Measurements from ENCODE around the gene PHRF1.

PHRF1 gene

GRCh38 chr11:534396-535209 is 41.7 kb upstream of the PHRF1 start:
- peak overlapping the region; percentile 80 for H3K4me3 ChIP-seq (replicated peaks in 1 of 2; ENCODE audit: low read depth in 2 of 2, low read length in 2 of 2)
- DNase-seq (ENCODE audit: low read depth in 2 of 2), result peak; percentile 20 to 32
- no peak for TF ChIP-seq CTCF (IDR thresholded peaks at IDR 0.05; ENCODE audit: low read depth, low read length)

GRCh38 chr11:535210-535518 is 41.1 kb upstream of the PHRF1 start:
- H3K4me3 ChIP-seq (replicated peaks in 1 of 2; ENCODE audit: low read depth in 2 of 2, low read length in 2 of 2), result peak overlapping the region; percentile 80
- DNase-seq (ENCODE audit: low read depth in 2 of 2), result no peak
- TF ChIP-seq CTCF (IDR thresholded peaks at IDR 0.05; ENCODE audit: low read depth, low read length), result no peak

DNA sequence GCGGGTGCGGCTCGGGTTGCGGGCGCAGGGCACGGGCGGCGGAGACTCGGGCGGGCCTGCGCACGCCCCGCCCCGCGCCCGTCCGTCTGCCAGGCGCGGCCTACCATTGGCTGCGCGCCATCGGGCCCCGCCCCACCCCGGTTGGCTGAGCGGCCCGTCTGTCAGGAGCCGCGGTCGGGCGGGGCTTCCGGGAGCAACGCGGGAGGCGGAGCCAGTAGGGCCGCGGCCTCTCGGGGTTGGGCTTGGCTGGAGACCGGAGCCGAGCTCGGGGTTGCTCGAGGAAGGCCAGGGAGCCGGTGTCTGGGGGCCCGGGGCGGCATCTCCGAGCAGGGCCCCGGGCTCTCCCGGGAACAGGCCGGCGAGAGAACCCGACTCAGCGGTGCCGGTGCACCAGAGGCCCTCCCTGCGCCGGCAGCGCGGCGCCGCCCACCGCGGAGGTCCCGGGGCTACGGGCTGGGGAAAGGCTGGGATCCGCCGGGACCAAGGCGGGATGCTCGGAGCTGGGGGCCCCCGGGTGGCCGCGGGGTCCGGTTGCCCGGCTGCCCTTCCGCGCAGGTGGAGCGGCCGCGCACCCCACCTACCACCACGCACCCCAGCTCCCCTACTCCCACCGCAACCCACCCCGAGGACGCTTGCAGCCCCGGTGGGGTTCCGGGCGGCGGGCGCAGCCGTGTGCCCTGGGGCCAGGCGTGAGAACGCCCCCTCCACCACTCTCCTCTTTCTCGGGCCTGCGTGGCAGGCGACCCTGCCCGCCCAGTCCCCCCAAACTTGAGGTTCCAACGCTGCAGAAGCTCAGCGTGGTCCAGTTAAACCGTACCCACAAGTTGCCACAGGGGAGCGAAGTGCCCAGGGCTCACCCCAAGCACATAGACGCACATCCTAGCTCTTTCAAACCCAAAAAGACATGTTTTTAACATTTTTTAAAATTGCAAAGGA is 40.5 kb upstream of the PHRF1 start, which contains the start of gene HRAS:
Gene HRAS, minus strand, starts transcription at position 58 of the 936 bp plus-strand sequence.
- DNase-seq (ENCODE audit: low read depth in 2 of 2), result peak; percentile 94 to 97
- TF ChIP-seq CTCF (IDR thresholded peaks at IDR 0.05; ENCODE audit: low read depth, low read length), result no peak
- peak within 1 kb of the TSS; percentile 80 for H3K4me3 ChIP-seq (replicated peaks in 1 of 2; ENCODE audit: low read depth in 2 of 2, low read length in 2 of 2)

GRCh38 chr11:536841-537621 is 39.2 kb upstream of the PHRF1 start, which contains the start of gene LRRC56:
Gene LRRC56 (plus strand): TSS chr11:537527. CDS start chr11:540685, 3,158 bp downstream.
- DNase-seq (ENCODE audit: low read depth in 2 of 2), result peak; percentile 76 to 86
- peak within 1 kb of the TSS; percentile 18 to 34 for H3K4me3 ChIP-seq (replicated peaks in 1 of 2; ENCODE audit: low read depth in 2 of 2, low read length in 2 of 2)
- no peak for TF ChIP-seq CTCF (IDR thresholded peaks at IDR 0.05; ENCODE audit: low read depth, low read length)

GRCh38 chr11:537622-538430 is 38.4 kb upstream of the PHRF1 start:
- no peak for TF ChIP-seq CTCF (IDR thresholded peaks at IDR 0.05; ENCODE audit: low read depth, low read length)
- no peak for DNase-seq (ENCODE audit: low read depth in 2 of 2)
- H3K4me3 ChIP-seq (replicated peaks in 1 of 2; ENCODE audit: low read depth in 2 of 2, low read length in 2 of 2), result peak overlapping the region in 1 of 2 donors; percentile 34

Measured in cardiac fibroblast (primary cell).